ENCODE measurements around the gene PRKCQ.

Gene PRKCQ

GRCh38 chr10:6602700-6603084 lies 22.6 kb upstream of the PRKCQ start:
- no peak overlapping the region for H3K4me3 ChIP-seq (ENCODE audit: low read length)
- no peak for TF ChIP-seq ZNF274 (IDR thresholded peaks at IDR 0.05; ENCODE audit: low read depth, low read length)

DNA sequence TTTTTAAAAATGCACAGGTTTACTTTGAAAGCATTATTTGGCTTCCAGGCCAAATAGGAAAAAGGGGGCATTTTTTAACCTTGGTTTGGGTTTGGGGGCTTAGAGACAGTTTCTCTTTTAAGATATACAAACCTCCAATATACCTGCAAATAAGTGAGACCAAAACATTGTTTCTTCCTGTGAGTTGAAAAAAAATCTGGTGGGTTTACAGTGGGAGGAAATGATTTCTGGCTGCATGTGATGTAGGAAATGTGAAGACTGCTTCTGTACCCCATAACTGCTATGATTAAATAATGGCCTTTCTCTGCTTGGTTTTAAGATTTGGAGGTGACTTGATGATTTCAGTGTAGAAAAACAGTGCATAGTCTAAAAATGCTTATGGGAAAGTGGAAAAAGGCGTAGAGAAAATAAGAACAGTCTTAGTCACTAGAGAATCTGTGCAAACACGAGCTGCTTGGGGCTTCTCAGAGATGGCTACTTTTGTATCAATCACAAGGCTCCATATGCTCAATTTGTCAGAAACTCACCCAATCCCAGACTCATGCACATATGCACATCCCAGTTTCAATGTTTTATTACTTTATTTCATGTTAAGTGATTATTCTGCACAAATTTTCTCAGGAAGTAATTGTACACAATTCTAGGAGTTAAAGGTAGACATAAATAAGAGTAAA lies 22.1 kb upstream of the PRKCQ start:
- H3K4me3 ChIP-seq (ENCODE audit: low read length) = no peak overlapping the region
- no peak for TF ChIP-seq ZNF274 (IDR thresholded peaks at IDR 0.05; ENCODE audit: low read depth, low read length)

DNA sequence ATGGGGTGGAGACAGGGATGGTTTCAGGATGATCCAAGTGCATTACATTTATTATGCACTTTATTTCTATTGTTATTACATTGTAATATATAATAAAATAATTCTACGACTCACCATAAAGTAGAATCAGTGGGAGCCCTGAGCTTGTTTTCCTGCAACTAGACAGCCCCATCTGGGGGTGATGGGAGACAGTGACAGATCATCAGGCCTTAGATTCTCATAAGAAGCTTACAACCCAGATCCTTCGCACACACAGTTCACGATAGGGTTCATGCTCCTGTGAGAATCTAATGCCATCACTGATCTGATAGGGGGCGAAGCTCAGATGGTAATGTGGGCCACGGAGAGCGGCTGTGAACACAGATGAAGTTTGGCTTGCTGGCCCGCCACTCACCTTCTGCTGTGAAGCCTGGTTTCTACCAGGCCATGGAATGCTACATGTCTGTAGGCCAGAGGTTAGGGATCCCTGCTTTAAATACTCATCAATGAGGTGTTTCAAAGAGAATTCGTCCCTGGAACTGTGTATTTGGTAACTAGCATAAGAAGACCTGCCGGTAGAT lies 21.2 kb upstream of the PRKCQ start:
- H3K4me3 ChIP-seq (ENCODE audit: low read length) = no peak overlapping the region
- TF ChIP-seq ZNF274 (IDR thresholded peaks at IDR 0.05; ENCODE audit: low read depth, low read length) = no peak

DNA sequence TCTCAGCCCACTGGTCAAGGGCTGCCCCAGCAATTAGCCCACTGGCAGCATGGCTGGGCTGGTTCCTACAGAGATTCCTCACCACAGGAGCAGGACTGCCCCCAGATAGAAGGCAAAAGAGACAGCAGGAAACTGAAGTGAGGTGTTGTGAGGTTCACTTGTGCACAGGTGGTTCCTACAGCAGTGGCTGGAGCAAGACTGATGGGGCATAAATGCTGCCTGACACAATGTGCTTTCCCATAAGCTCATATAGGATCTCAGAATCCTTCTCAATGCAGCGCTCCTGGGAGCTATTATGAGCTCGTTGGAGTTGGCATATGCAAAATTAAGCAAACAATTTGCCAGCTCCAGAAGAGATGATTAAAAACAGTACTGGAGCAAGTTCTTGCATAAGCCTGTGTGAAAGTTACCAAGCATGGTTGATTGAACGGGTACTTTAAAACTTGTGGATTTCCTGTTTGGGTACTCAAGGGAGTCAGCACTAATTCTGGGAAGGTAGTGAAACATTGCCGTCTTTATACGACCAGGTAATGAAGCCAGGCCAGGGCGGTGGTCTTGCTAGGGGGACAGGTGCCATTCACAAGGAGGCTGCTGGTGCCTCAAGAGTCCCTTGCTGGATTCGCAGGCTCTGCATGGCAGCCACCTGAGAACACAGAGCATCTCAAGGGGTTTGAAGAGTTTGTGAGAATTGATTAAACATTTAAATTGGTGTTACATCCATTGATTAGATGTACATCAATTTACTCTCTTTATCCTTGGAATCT lies 20.3 kb upstream of the PRKCQ start:
- TF ChIP-seq ZNF274 (IDR thresholded peaks at IDR 0.05; ENCODE audit: low read depth, low read length) = no peak
- no peak overlapping the region for H3K4me3 ChIP-seq (ENCODE audit: low read length)

DNA sequence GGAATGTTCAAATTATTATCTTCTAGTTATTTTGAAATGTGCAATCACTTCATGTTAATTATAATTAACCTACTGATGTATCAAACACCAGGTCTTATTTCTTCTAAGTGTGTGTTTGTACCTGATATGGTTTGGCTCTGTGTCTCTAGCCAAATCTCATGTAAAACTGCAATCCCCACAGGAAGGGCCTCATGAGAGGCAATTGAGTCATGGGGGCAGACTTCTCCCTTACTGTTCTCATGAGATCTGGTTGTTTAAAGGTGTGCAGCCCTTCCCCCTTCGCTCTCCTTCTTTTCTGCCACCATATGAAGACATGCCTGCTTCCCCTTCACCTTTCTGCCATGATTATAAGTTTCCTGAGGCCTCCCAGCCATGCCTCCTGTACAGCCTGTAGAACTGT lies 18.6 kb upstream of the PRKCQ start:
- no peak overlapping the region for H3K4me3 ChIP-seq (ENCODE audit: low read length)
- TF ChIP-seq ZNF274 (IDR thresholded peaks at IDR 0.05; ENCODE audit: low read depth, low read length) = no peak

DNA sequence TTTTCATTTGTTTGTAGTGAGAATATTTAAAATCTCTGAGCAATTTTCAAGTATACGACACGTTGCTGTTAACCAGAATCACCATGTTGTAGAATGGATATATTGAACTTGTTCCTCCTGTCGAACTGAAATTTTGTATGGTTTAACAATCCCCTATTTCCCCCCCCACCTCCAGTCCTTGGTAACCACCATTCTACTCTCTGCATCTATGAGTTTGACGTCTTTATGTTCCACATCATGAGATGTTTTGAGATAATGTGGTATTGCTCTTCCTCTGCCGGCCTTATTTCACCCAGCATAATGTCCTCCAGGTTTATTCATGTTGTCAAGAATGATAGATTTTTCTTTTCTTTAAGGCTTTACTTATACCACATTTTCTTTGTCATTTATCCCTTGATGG lies 17.4 kb upstream of the PRKCQ start:
- no peak overlapping the region for H3K4me3 ChIP-seq (ENCODE audit: low read length)
- no peak for TF ChIP-seq ZNF274 (IDR thresholded peaks at IDR 0.05; ENCODE audit: low read depth, low read length)

DNA sequence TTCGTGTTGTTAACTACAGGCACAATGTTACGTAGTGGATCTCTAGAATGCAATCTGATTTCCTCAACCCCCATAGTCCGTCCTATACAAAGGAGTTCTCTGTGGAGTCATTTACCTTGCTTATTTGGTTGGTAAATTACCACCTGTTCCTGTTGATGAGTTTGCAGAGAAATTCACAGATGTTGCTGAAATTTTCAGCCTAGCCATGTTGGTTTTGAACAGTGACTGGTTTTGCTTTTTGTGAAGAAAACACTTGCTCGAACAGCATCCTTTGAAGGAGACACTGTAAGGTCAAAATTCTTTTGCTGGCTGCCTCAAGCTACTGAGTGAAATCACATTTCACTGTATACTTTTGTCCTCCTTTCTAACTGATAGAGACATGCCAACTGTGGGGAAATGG lies 15.4 kb upstream of the PRKCQ start:
- no peak overlapping the region for H3K4me3 ChIP-seq (ENCODE audit: low read length)
- TF ChIP-seq ZNF274 (IDR thresholded peaks at IDR 0.05; ENCODE audit: low read depth, low read length) = no peak

DNA sequence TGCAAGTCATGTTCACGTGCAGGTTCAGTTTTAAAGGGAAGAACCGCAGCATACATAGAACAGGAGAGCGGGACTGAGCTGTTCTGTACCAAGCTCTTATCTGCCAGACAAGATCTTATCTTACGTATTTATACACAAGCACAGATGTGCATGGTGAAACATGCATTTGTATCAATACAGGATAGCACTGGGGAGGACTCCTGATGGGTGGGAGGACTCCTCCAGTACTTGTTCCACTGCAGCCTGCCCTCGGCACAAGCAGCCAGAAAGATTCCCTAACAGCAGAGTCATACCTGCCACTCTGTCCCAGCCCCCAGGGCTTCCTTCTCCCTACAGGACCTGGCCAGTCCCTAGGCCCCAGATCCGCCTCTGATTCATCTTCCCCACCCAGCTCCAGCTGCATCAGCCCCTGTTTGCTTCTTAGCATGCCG lies 13.2 kb upstream of the PRKCQ start:
- no peak for TF ChIP-seq ZNF274 (IDR thresholded peaks at IDR 0.05; ENCODE audit: low read depth, low read length)
- H3K4me3 ChIP-seq (ENCODE audit: low read length) = no peak overlapping the region

DNA sequence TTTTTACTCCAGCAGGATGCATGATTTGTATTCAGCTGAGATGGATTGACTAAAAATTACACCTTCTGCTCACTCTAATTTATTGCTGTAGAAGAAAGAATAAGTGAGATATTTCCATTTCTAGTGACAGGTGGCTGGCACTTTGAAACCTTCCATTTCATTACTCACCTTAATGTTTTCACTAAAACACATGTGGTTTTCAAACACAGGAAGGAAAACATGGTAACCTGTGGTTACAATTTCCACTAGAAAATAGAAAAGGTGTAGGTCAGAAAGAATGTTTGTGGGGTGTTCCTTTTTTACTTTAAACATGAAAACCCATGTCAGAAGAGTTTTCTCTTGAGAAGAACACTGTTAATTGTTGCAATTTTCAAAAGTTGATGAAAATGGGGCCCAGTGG lies 12.0 kb upstream of the PRKCQ start:
- H3K4me3 ChIP-seq (ENCODE audit: low read length) = no peak overlapping the region
- no peak for TF ChIP-seq ZNF274 (IDR thresholded peaks at IDR 0.05; ENCODE audit: low read depth, low read length)

DNA sequence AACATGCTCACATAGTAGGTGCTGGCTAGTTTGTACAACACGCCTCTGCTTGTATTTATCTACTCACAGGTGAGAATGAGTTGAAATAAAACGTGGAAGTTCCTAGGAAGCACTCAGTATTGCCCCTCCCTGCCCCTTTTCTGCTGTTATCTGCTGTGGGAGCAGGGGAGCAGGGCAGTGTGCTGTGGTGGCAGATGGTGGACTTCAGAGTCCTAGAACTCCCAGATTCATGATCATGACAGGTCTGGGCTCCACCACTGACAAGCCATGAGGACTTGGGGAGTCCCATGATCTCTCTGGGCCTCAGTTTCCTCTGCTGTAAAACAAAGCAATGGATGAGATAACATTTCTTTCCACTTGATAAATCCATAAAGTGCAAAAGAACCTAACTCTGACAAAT lies 11.6 kb upstream of the PRKCQ start:
- TF ChIP-seq ZNF274 (IDR thresholded peaks at IDR 0.05; ENCODE audit: low read depth, low read length) = no peak
- H3K4me3 ChIP-seq (ENCODE audit: low read length) = no peak overlapping the region

GRCh38 chr10:6590100-6590499 lies 10.0 kb upstream of the PRKCQ start:
- no peak overlapping the region for H3K4me3 ChIP-seq (ENCODE audit: low read length)
- no peak for TF ChIP-seq ZNF274 (IDR thresholded peaks at IDR 0.05; ENCODE audit: low read depth, low read length)

- TF ChIP-seq ZNF274 (IDR thresholded peaks at IDR 0.05; ENCODE audit: low read depth, low read length) = no peak
These were observed 9.4 kb upstream of the PRKCQ start for GRCh38 chr10:6589287-6590094.

DNA sequence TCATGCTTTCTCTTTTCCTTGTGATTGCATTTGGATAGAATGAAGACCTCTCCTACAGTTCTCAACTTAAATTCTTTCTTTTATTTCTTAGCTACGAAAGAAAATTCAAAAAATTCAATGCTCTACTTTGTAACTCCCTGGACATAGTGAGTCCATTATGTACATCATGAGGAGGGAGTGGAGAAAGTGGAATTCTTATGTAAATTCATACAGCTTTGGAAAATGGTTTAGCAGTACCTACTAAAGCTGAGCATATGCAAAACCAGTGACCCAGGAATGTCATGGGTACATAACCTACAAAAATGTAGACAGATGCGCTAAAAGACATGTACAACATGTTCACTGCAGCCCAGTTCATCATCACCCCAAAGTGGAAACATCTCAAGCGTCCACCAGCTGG lies 8.8 kb upstream of the PRKCQ start:
- TF ChIP-seq ZNF274 (IDR thresholded peaks at IDR 0.05; ENCODE audit: low read depth, low read length) = no peak
- no peak overlapping the region for H3K4me3 ChIP-seq (ENCODE audit: low read length)

More at GRCh38 chr10:6589287-6590094, 9.4 kb upstream of the PRKCQ start:
- H3K4me3 ChIP-seq (ENCODE audit: low read length) = no peak overlapping the region

DNA sequence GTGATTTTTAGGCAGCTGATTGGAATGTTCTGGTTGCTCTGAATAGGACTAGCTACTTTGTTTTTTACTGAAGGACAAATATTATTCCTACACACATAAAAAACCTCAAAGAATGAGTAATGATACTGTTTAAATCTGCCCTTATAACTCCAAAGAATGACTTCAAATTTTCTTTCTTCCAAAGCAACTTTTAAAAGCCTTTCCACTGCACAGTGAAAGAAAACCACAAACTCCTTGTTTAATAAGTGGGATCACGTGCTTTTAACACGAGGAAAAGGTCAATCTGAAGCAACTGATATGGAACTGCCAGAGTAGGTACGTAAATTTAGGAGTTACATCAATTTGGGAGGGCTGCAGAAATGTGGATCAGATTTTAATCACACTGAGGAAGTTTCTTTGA lies 8.0 kb upstream of the PRKCQ start:
- no peak for TF ChIP-seq ZNF274 (IDR thresholded peaks at IDR 0.05; ENCODE audit: low read depth, low read length)
- no peak overlapping the region for H3K4me3 ChIP-seq (ENCODE audit: low read length)

Data from GM08714 (cell line).